Ovary (tissue), 3 donors: ENCODE data around the gene TEX101.

Source experiments
- CTCF ChIP-seq, 3 donors: fragments of 450-650 bp in 2 of 3; fragments of 200-600 bp in 1 of 3; IDR thresholded peaks; one replicate each; pipeline versions ENCODE4 v1.5.1 to v1.8.0; 2016 to 2022; ENCODE audit warnings: antibody characterized with exemption in 3 of 3, mild to moderate bottlenecking in 1 of 3
- EP300 ChIP-seq: sonication (generic); formaldehyde crosslinking; IDR thresholded peaks from one replicate; pipeline ENCODE4 v1.6.1; 2017; ENCODE audit warnings: antibody characterized with exemption
- POLR2A ChIP-seq: fragments of 450-650 bp; IDR thresholded peaks from one replicate; pipeline ENCODE4 v1.6.1; 2017; ENCODE audit warnings: antibody characterized with exemption, mild to moderate bottlenecking, moderate library complexity
- donor health status: DM: no; HTN: no; CAD: no.

GRCh38 chr19:43380771-43381386, 33.8 kb upstream of the TEX101 start:
- no peak for TF ChIP-seq CTCF (IDR thresholded peaks at IDR 0.05)
- TF ChIP-seq POLR2A: no peak
- TF ChIP-seq EP300: no peak
